HL-60 (cell line): ENCODE measurements around the gene OR10A6.

Source experiments
- DNase-seq, 2 experiments: peaks; one replicate each; pipeline ENCODE4 v3.0.0-alpha.2; 2010 to 2020; ENCODE audit warnings: low read depth in 1 of 2, low spot score in 1 of 2
- H3K27ac ChIP-seq: fragments of 250-450 bp; sonication (Bioruptor Pico); replicated peaks from 2 replicates; pipeline ENCODE4 v1.5.1; 2020; ENCODE audit warnings: mild to moderate bottlenecking, moderate library complexity
- H3K27me3 ChIP-seq: fragments of 250-450 bp; sonication (Bioruptor Pico); 2 replicates; pipeline ENCODE4 v1.5.1; 2021; ENCODE audit warnings: mild to moderate bottlenecking, moderate library complexity; ENCODE audit not compliant: insufficient read depth, poor library complexity, severe bottlenecking
- H3K4me3 ChIP-seq: replicated peaks from 2 replicates; pipeline ENCODE4 v1.5.1; 2011; ENCODE audit warnings: mild to moderate bottlenecking, control low read depth, low read length; ENCODE audit not compliant: insufficient read depth
- CTCF ChIP-seq: IDR thresholded peaks from one replicate; pipeline ENCODE4 v1.5.1; 2011; ENCODE audit warnings: low read length, control low read depth, inconsistent platforms; ENCODE audit not compliant: insufficient read depth
- GABPA ChIP-seq: IDR thresholded peaks from 2 replicates; pipeline ENCODE4 v1.6.1; 2012; ENCODE audit warnings: low read depth
- POLR2AphosphoS5 ChIP-seq: IDR thresholded peaks from 2 replicates; pipeline ENCODE4 v1.6.1; 2012; ENCODE audit warnings: low read depth
- REST ChIP-seq: IDR thresholded peaks from 2 replicates; pipeline ENCODE4 v1.6.1; 2012; ENCODE audit warnings: low read depth; ENCODE audit not compliant: insufficient replicate concordance
- SPI1 ChIP-seq: IDR thresholded peaks from 2 replicates; pipeline ENCODE4 v1.6.1; 2012; ENCODE audit warnings: low read depth, mild to moderate bottlenecking, borderline replicate concordance

The OR10A6 gene

GRCh38 chr11:7893796-7894195, 37.3 kb downstream of the OR10A6 start:
- Histone ChIP-seq H3K27me3 (peaks cover 6% of the 10 kb centered on the region), H3K27ac (no peak overlapping the region), H3K4me3 (no peak overlapping the region)
- TF ChIP-seq POLR2AphosphoS5, result no peak
- no peak for TF ChIP-seq REST
- no peak for TF ChIP-seq CTCF
- TF ChIP-seq GABPA, result no peak
- no peak for TF ChIP-seq SPI1
- DNase-seq, result no peak

GRCh38 chr11:7892840-7893254, 38.2 kb downstream of the OR10A6 start:
- H3K4me3 ChIP-seq, result no peak overlapping the region
- H3K27ac ChIP-seq, result no peak overlapping the region
- peak in 1 of 2 experiments; percentile 18 for DNase-seq
- H3K27me3 ChIP-seq, result peaks cover 6% of the 10 kb centered on the region
- no peak for TF ChIP-seq SPI1
- TF ChIP-seq CTCF, result peak; percentile 61
- no peak for TF ChIP-seq REST

GRCh38 chr11:7892059-7892699, 38.9 kb downstream of the OR10A6 start:
- no peak for DNase-seq
- Histone ChIP-seq H3K4me3 (no peak overlapping the region), H3K27ac (no peak overlapping the region), H3K27me3 (peaks cover 6% of the 10 kb centered on the region)
- TF ChIP-seq CTCF (no peak), REST (no peak), POLR2AphosphoS5 (no peak), SPI1 (no peak), GABPA (no peak)
